Neural crest cell (in vitro differentiated cells): ENCODE data around the gene CREB3L4. TPM values are rescaled to one million over a fixed set of nuclear protein-coding genes. Genes with fewer than 3 reads are reported as not detected.

Source experiments
- DNase-seq: peaks from one replicate; pipeline ENCODE4 v3.0.0; 2021; ENCODE audit warnings: low read depth, mixed read lengths, low spot score
- H3K27ac Mint-ChIP-seq: one replicate; pipeline ENCODE4 v1.8.0; 2021; ENCODE audit warnings: mild to moderate bottlenecking, mixed read lengths; ENCODE audit not compliant: unreplicated experiment
- H3K27me3 Mint-ChIP-seq: 2 replicates; pipeline ENCODE4 v1.8.0; 2021; ENCODE audit warnings: low read depth, mild to moderate bottlenecking, mixed read lengths
- H3K36me3 Mint-ChIP-seq: 2 replicates; pipeline ENCODE4 v1.8.0; 2021; ENCODE audit warnings: low read depth, mild to moderate bottlenecking, mixed read lengths
- H3K4me1 Mint-ChIP-seq: 2 replicates; pipeline ENCODE4 v1.8.0; 2021; ENCODE audit warnings: mixed read lengths
- H3K4me3 Mint-ChIP-seq: one replicate; pipeline ENCODE4 v1.8.0; 2021; ENCODE audit warnings: mild to moderate bottlenecking, mixed read lengths
- H3K9me3 Mint-ChIP-seq: 2 replicates; pipeline ENCODE4 v1.8.0; 2021; ENCODE audit warnings: mixed read lengths
- total RNA-seq: library from RNA; stranded (reverse); gene quantifications from 2 replicates; pipeline ENCODE4 v1.2.1, GENCODE V29; 2021
- TF ChIP-seq, protein P1 (sequence below): fragments of 200-600 bp; sonication (generic); conservative IDR thresholded peaks from 2 replicates; pipeline ENCODE4 v1.5.0; 2021; ENCODE audit warnings: antibody characterized with exemption, mild to moderate bottlenecking

The CREB3L4 gene
- total RNA-seq, 1 donor from 2014 or later, result 20.0 TPM

DNA sequence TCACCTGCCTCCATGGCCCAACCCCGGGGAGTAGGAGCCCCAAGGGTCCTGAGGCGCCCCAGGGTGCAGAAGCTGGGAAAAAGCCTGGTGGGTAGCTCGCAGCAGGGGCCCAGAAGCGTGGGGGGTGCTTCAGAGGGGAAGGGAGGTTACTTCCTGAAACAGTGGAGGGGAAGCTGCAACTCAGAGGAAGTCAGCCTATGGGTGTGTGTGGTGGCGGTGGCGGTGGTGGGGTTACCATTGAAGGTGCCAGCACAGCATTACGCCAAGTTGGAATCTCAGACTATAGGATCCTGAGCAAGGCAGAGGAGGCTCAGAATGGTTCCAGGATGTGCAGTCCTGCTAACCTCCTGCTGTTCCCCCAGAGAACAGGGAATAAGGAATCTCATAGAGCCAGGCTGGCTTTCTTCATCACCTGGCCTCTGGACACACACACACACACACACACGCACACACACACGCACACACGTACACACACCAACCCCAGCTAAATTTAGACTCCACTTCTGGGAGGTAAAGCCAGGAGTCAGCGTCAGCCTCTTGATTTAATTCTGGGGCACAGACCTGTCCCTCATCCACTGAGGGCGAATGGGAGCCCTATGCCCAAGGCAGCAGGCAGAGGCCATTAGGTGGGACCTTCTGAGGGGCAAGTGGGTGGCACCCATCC, 22.4 kb upstream of the CREB3L4 start:
- H3K27me3 Mint-ChIP-seq, result no peaks in the 10 kb centered on the region
- peak overlapping the region; percentile 35 for H3K27ac Mint-ChIP-seq
- DNase-seq, result no peak
- TF ChIP-seq, protein P1, sequence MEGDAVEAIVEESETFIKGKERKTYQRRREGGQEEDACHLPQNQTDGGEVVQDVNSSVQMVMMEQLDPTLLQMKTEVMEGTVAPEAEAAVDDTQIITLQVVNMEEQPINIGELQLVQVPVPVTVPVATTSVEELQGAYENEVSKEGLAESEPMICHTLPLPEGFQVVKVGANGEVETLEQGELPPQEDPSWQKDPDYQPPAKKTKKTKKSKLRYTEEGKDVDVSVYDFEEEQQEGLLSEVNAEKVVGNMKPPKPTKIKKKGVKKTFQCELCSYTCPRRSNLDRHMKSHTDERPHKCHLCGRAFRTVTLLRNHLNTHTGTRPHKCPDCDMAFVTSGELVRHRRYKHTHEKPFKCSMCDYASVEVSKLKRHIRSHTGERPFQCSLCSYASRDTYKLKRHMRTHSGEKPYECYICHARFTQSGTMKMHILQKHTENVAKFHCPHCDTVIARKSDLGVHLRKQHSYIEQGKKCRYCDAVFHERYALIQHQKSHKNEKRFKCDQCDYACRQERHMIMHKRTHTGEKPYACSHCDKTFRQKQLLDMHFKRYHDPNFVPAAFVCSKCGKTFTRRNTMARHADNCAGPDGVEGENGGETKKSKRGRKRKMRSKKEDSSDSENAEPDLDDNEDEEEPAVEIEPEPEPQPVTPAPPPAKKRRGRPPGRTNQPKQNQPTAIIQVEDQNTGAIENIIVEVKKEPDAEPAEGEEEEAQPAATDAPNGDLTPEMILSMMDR, result no peak
- H3K4me3 Mint-ChIP-seq, result peak overlapping the region; percentile 90
- H3K4me1 Mint-ChIP-seq, result peaks cover 17% of the 10 kb centered on the region
- H3K9me3 Mint-ChIP-seq, result no peaks in the 10 kb centered on the region
- H3K36me3 Mint-ChIP-seq, result peaks cover 3% of the 10 kb centered on the region

DNA sequence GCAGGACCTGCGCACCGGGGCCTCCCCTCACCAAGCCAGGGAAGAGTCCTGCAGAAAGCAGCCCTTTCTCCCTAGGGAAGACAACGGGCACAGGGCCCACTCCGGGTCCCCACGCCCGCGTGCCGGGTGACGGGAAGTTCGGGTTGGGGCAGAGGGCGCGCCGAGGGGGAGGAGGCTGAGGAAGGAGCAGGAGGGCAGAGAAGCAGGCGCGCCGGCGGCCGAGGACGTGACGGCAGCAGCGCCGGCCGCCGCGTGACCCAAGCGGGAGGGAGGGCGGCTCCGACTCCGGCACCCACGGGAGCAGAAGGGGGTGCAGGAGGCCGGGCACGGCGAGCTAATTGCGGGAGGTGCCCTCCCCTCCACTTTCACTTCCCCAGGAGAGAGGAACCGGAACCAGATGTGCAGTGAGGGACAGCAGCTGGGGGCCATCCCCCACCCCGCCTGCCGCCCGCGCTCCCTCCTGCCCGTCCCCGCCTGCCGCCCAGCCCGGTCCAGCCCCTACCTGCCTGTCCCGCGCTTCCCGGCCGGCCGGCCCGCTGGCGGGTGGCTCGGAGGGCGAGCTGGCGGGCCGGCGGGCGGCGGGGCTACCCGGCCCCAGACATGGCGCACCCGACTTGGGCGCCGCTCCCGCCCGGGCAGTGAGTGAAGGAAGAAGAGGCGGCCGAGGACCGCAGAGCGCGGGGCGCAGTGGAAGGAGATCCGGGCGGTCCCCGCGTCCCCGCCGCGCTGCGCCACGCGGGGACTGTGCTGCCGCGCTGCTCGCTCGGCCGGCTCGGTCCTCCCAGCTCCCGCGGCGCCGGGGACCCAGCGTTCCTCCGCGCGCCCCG, 21.7 kb upstream of the CREB3L4 start:
- TF ChIP-seq, protein P1, result no peak
- H3K4me1 Mint-ChIP-seq, result peaks cover 17% of the 10 kb centered on the region
- H3K36me3 Mint-ChIP-seq, result peaks cover 3% of the 10 kb centered on the region
- no peak overlapping the region for H3K27ac Mint-ChIP-seq
- H3K4me3 Mint-ChIP-seq, result peak overlapping the region; percentile 90
- DNase-seq, result peak; percentile 34
- H3K9me3 Mint-ChIP-seq, result no peaks in the 10 kb centered on the region
- no peaks in the 10 kb centered on the region for H3K27me3 Mint-ChIP-seq

DNA sequence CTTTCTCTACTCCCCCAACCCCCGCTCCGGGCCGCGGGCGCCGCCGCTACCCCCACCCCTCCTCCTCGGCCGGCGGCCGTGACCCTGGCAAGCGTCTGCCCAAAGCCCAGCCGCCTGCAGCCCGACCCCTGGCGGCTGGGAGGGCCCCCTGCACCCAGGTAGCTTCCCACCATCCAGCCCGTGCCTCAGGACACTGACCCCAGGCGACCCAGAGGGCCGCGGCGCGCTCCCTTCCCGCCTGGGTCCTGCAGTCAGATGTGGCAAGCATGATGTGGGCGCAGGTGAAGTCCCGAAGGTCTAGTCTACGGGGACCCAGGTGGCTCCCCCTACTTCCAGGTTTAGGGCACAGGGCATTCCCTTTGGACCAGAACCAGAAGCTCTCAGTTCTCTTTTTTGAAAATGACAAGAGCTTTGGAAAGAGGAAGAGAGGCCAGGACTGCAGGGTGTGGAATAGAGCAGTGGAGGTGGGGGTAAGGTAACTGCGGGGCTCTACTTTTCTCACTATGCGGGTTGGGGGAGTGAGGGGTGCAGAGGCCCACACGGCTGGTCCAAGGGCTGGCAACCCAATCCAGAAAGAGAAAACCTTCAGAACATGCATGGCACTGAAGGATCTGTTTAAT, 21.0 kb upstream of the CREB3L4 start, which contains the start of gene DENND4B:
Gene DENND4B, minus strand, starts transcription at position 97 of the 620 bp plus-strand sequence. CDS start 2,344 bp downstream, outside the sequence.
- H3K9me3 Mint-ChIP-seq, result no peaks in the 10 kb centered on the region
- H3K36me3 Mint-ChIP-seq, result peaks cover 3% of the 10 kb centered on the region
- peak within 1 kb of the TSS; percentile 90 for H3K4me3 Mint-ChIP-seq

DNA sequence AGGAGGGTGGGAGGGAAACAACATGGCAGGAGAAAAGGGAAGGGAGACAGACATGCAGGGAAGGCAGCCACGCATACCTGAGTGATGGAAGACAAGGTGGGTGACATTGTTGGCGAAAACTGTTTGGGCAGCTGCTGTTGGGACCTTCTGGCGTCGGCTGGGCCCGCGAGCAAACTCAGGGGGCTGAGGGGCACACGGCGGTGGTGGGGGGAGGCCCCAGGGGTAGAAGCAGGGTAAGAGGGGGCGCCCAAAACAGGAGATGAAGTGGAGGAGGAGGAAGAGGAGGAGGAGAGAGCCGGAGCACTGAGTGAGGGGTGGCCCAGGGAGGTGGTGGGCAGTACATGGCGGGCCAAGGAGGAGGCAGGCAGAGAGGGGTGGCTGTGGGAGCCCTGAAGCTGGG, 16.5 kb upstream of the CREB3L4 start:
- TF ChIP-seq, protein P1, result no peak
- Mint-ChIP-seq H3K9me3 (no peaks in the 10 kb centered on the region), H3K27me3 (no peaks in the 10 kb centered on the region), H3K4me3 (no peak overlapping the region), H3K4me1 (peaks cover 3% of the 10 kb centered on the region), H3K27ac (no peak overlapping the region), H3K36me3 (no peaks in the 10 kb centered on the region)
- DNase-seq, result no peak

More for the DNA sequence above, 21.0 kb upstream of the CREB3L4 start, which contains the start of gene DENND4B:
- no peaks in the 10 kb centered on the region for H3K27me3 Mint-ChIP-seq
- TF ChIP-seq, protein P1, result peak; percentile 92
- H3K27ac Mint-ChIP-seq, result peak within 1 kb of the TSS; percentile 35
- H3K4me1 Mint-ChIP-seq, result peaks cover 17% of the 10 kb centered on the region
- peak; percentile 78 for DNase-seq

DNA sequence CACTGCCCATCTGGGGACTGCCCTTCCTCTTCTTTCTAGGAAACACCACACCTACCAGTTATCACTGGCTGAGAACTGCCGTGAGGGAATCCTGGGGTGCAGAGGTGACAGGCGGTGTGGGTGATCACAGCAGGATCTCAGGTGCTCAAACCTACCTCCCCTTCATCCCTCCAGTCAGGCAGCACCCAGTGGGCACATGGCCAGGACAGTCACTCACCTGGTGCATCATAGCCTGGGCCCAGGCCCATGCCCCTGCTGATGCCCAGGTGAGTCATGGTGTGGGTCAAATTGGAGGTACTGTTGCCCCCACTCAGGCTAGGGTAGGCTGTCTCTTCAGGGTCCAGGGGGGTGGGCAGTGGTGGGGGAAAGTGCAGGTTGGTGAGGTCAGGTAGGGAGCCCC, 15.9 kb upstream of the CREB3L4 start:
- peaks cover 7% of the 10 kb centered on the region for H3K4me1 Mint-ChIP-seq
- DNase-seq, result no peak
- H3K9me3 Mint-ChIP-seq, result no peaks in the 10 kb centered on the region
- H3K4me3 Mint-ChIP-seq, result no peak overlapping the region
- no peaks in the 10 kb centered on the region for H3K27me3 Mint-ChIP-seq
- TF ChIP-seq, protein P1, result no peak
- H3K36me3 Mint-ChIP-seq, result no peaks in the 10 kb centered on the region
- no peak overlapping the region for H3K27ac Mint-ChIP-seq
